Activated gamma-delta T cell treated with Interleukin-2 at 50 U/mL for 16 hours (primary cell): ENCODE results near the gene MRPL54.

Experiments used
- DNase-seq: peaks from one replicate; pipeline ENCODE4 v3.0.0-alpha.2; 2020

MRPL54 gene

DNA sequence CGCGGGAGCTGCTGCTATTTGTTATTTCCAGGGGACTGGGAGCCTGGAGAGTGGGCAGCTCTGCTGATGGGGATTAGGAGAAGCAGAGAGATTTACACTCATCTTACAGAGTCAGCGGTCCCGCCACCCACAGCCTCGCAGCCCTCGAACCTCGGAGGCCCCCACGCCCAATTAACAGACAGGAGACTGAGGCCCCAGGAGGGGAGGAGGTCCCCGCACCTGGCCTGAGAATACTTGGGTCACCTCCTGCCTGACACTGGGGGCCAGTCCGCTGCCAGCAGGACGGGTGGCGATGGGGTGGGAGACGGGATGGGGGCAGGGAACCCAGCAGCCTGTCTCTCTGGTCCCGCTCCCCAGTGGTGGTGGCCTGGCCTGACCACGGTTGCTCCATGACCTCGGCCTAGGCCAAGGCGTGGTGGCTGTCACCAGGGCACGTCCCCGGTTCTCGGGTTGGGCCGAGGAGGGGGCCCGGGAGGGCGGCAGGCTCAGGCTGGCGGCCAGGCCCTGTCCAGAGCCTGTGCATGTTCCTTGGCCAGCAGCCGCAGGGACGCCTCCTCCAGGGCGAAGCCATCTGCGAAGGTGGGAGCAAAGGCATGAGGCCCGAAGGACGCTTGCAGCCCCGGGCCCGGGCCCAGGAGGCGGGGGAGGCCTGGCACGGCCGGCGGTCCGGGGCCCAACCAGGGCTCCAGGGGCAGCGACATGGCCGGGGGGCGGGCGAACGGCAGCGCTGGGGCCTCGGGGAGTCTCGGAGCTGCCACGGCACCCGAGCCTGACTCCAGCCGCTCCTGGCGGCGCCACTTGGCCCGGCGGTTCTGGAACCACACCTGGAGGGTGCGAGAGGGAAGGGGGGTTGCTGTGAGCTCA is 7.9 kb downstream of the MRPL54 start:
- no peak for DNase-seq

DNA sequence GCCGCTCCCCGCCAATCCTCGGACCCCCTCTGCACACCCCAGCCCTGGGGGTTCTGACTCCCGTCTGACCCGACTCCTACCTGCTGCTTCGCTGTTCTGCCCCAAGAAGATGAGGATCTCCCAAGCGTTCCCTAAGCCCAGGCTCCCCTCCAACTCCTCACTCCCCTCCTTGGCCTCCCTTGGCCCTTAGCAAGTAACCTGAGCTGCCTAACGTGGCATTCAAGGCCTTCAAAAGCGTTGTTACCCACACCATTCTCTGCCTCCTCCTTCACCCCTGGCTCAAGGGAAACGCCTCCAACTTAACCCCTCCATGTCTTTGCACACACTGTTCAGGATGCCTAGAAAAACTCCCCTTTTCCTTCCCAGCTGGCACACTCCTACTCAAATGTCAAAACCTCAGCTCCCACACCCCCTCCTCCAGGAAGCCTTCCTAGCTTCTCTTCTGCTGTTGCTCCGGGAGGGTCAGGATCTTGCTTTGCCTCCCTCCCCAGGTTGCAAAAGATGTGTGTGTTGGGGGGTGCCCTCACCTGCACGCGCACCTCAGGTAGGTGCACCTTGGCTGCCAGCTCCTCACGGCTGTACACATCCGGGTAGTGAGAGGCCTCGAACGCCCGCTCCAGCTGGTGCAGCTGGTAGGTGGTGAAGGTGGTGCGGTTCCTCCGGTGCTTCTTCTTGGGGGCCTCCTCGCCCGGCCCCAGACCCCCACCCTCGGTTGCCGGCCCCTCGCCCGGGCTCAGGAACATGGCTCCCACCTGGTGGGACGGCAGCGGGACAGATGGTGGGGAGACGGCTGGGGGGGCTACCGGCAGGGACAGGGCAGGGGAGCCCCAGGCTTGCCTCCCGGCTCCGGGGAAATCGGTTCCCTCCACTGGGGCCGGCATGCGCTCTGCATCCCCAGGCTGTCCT is 8.8 kb downstream of the MRPL54 start:
- DNase-seq, result no peak

DNA sequence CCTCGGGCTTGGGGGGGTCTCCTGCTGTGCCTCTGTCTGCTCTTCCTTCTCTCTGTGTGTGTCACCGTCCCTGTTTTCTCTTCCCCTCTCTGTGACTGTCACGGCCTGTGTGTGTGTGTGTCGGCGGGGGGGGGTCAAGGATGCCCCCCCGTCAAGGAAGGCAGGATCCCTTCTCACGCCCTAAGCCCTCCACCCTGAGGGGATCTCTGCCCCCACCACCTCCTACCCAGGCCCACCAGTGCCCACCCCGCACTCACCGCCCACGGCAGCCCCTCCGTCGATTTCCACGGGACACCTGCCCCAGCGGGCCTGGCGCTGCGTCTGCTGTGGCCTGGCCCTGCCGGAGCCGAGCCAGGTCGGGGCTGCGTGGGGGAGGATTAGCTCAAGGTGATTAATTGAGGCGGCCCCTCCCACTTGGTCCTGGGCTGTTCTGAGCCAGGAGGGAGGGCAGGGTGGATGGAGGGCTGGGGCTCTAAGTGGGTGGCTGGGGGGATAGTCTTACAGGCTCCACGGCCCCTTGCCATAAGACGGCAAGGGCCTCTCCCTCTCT is 9.5 kb downstream of the MRPL54 start, which contains the start of gene RAX2:
TSS of gene RAX2 (minus strand) at position 323 of the 550 bp plus-strand sequence. CDS start 486 bp downstream, outside the sequence.
- DNase-seq, result no peak

DNA sequence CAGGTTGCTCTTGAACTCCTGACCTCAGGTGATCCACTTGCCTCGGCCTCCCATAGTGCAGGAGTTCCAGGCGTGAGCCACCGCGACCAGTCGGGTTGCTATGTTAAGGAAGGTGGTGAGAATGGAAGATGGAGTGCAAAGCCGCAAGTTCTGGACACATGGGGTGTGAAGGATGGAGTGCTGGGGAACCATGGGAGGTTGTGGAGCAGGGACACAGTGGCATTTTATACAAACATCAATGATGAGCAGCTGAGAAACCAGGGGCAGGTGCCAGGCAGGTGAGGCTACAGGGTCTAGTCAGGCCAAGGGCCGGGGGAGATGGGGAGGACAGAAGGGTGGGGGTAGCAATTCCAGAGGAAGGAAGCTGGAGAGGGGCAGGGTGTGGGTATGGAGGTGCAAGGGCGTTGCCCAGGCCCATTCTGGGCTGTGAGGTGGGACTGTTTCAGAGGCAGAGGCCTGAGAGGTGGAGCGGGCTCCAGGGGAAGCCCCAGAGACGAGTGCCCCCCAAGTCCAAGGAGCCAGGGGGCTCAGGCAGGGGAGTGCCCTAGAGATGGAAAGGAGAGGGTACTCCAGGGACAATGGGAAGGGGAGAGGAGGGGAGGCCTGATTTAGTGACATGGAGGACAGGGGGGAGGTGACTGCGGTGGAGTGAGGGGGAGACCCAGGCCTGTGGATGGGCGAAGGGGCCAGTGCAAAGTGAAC is 11.5 kb downstream of the MRPL54 start:
- no peak for DNase-seq

DNA sequence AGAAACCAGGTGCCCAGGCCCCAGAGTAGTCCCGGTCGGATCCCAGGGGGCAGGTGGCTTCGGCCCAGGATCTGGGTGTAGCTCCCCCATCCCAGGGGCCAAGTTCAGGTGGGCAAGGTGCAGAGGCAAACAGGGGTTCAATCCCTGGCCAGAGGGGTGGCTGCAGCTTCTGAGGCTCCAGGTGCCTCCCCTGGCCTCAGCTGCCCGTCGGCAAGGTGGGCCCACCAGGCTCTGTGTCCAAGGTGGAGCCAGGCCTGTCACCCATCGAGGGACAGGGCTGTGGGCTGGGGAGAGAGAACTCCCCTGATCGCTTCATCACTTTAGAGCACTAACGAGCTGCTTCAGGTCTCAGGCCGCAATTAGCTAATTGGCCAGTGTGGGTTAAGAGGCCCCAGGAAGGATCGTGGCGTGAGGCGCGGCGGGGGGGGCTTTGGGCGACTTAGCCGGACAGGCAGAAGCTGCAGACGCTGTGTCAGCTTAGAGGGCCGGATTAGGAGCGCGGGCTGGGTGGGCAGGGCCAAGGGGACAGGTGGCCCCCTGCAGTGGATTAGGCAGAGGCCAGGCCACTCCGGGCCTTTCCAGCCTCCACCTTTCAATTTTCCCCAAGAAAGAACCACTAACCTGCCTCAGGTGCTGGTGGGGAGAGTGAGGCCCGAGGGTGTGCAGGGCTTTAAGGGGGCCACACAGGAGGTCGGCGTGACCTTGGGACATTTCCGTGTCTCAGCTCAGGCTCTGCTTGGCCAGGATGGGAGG is 12.3 kb downstream of the MRPL54 start:
- no peak for DNase-seq

DNA sequence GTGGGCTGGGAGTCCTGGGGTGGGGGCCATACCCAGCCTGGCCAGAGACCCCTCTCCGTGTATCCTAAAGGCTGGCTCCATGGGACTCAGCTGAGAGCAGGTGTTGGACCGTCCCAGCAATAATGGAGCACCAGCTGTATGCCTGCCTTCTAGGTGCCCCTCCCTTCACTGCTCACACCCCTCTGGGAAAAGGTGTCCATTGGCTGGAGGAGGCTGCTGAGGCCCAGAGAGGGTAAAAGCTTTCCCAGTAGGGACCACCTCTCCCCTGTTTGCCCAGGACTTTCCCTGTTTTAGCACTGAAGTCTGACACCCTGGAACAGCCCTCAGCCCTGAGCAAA is 12.9 kb downstream of the MRPL54 start:
- DNase-seq, result no peak

DNA sequence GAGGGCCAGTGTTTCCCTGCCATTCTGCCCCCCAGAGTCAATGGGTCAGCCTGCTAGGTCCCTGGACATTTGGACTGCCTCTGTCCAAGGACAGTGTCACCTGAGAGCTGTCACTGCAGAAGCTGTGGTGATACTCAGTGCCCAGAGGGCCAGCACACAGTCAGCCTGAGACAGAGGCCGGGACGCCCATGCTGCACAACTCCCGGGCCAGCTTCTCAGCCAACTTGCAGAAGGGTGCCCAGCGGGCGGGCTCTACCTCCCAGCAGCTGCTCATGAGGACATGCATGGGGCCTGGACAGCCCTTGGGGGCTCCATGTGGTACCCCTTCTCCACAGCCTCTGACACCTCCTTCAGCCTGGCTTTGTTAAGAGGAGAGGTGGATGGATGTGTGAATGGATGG is 13.3 kb downstream of the MRPL54 start:
- DNase-seq, result no peak

DNA sequence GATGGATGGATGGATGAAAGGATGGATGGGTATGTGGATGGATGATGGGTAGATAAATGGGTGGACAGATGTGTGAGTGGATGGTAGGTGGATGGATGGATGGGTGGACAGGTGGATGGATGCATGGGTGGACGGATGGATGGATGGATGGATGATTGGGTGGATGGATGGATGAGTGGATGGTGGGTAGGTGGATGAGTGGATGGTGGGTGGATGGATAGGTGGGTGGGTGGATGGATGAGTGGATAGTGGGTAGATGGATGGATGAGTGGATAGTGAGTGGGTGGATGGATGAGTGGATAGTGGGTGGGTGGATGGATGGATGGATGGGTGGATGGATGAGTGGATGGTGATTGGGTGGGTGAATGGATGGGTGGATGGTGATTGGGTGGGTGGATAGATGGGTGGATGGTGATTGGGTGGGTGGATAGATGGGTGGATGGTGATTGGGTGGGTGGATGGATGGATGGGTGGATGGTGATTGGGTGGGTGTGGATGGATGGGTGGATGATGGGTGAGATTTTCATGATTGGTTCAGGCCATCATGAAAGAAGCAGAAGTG is 14.1 kb downstream of the MRPL54 start:
- DNase-seq, result no peak

DNA sequence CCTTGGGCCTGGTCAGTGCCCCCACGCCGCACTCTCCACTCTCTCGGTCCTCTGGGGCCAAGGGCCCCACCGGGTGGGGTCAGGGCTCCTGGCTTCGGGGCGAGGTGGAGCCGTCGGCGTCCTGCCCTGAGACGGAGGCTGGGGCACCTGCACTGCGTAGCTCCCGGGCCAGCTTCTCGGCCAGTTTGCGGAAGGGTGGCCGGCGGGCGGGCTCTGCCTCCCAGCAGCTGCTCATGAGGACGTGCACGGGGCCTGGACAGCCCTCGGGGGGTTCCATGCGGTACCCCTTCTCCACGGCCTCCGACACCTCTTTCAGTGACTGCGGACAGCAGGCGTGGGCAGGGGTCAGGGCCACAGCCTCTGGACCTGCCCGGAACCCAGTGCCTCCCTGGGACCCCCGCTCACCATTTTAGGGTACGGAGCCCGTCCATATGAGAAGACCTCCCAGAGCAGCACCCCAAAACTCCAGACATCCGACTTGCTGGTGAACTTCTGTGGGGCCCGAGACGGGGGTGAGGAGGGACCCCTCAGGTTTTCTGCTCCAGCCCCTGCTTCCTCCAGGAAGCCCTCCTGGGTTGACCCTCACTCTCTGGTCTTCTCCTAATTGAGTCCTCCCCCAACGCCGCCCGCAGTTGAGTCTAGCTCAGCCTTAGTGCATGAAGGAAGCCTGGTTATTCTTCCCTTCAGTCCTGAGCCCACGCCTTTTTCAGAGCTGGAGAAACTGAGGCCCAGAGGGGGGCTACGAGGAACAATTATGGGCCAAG is 15.8 kb downstream of the MRPL54 start:
- no peak for DNase-seq

DNA sequence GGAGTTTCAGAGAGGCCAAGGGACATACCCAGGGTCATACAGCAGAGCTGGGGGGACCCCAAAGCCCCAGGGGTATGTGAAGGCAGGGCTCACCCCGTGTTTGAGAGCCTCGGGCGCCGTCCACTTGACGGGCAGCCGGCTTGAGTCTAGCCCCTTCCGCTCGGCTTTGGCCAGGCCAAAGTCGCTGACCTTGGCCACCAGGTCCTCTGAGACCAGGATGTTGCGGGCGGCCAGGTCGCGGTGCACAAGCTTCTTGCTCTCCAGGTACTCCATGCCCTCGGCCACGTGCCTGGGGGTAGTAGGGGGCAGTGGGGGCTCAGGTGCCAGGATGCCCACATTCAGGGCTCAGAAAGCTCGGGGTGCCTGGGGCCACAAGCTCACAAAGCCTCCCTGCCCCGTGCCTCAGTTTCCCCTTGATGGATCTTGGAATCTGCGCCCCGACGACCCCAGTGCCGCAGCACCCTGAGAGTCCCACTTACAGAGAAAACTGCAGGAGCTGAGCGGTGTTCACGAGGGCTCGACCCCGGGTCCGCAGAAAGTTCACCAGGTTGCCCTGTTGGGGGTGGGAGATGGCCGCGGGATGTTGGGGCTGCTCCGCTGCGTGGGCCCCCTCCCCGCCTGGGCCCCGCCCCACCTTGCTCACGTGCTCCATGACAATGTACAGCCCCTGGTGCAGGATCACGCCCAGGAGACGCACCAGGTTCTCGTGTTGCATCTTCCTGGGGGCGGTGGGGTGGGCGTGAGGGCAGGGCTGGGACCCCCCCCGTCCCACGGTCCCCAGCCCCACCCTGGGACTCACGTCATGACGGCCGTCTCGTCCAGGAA is 16.6 kb downstream of the MRPL54 start:
- no peak for DNase-seq

DNA sequence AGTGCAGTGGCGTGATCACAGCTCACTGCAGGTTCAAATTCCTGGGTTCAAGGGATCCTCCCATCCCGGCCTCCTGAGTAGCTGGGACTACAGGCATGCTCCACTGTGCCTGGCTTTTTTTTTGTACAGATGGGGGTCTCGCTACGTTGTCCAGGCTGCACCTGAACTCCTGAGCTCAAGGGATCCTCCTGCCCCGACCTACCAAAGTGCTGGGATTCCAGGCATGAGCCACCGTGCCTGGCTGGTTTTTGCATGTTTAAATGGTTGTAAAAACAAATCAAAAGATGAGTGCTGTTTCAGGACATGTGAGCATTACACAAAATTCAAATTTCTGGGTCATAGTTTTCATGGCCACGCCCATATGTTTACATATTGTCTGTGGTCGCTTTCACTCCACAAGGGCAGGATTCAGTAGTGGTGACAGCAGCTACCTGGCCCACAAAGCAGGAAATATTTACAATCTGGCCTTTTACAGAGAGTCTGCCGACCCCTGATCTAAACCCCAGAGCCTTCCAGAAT is 18.4 kb downstream of the MRPL54 start:
- no peak for DNase-seq

DNA sequence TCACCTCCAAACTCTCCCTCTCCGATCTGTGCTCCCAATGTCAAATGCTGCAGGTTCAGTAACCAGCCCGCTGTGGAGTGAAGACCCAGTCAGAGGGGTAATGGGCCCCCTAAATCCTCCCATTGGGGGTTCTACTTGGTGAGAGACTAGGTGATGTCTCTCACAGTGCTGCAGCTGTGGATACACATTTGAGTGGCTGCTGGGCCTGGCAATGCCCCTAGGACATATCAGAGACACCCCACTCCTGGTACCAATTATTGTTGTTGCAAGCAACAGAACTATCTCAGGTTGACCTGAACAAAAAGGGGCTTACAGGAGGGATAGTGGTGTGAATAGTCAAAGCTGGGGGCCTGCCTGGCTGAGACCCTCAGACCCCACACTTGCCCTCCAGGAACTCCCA is 19.1 kb downstream of the MRPL54 start:
- no peak for DNase-seq

DNA sequence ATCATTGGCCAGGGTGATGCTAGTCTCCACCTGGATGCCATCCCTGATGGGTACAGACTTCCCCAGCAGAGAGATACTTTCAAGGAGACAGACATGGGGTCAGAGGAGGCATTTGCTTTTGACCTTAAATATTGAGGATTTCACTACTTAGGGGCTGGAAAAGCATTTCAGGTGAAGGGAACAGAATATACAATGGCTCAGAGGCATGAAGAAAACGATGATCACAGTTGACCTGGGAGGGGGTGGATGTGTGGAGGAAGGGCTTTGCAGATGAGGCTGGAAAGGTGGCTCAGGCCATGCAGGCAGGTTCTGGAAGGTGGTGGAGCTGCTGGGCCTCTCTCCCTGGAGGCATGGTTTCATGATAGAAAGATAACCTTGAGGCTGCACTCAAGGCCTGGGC is 19.8 kb downstream of the MRPL54 start:
- no peak for DNase-seq

DNA sequence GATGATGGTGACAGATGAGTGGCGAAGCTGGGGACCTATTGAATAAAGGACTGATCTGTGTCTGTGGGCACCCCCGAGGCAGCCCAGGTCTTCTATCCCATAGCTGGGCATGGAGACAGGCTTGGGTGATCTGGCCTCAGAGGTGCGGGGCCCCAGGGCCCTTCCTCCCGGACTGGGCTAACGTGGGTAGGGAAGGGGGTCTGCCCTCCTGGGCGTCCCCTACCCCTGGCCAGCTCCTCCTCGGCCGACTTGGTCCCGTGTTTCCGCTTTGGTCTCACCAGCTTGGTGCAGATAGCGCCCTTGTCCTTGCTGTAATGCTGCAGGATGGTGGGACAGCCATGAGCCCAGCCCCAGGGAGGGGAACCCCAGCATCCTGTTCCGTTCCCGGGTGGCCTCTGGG is 20.4 kb downstream of the MRPL54 start:
- no peak for DNase-seq

DNA sequence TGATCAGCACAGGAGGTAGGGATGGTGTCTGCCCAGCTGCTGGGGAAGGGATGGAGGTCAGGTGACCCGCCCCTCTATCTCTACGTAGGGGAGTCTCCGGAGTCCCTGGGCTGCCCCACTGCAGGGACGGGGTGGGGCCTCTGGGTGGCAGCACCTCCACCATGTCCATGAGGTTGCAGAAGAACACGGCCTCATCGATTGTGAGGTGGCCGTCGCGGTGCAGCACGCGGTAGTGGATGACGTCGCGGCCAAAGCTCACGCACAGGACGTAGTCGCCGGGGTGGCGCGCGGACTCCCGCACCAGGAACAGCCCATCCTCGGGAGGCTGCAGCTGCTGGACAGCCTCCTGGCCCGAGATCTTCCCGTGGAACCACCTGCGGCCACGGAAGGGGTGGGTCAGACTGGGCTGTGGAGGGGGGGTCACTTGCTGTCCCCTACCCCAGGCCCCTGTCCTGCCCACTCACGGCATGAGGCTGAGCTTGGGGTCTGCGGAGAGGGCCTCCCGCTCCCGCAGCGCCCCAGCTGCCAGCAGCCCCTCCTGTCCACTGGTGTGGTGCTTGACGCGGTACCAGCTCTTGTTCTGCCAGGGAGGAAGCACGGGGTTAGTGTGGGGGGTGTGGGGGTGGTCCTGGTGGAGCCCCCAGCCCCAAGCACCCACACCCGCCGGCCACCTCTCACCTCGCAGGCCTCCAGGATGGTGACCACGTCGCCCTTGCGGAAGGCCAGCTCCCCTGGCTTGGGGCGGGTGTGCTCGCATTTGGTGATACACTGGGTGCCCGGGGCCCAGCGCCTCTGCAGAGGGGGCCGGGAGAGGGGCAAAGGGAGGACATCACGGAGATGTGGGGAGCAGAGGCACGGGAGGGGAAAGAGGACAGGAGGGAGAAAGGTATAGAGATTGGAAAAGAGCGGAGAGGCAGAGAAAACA is 21.4 kb downstream of the MRPL54 start:
- peak; percentile 59 for DNase-seq

DNA sequence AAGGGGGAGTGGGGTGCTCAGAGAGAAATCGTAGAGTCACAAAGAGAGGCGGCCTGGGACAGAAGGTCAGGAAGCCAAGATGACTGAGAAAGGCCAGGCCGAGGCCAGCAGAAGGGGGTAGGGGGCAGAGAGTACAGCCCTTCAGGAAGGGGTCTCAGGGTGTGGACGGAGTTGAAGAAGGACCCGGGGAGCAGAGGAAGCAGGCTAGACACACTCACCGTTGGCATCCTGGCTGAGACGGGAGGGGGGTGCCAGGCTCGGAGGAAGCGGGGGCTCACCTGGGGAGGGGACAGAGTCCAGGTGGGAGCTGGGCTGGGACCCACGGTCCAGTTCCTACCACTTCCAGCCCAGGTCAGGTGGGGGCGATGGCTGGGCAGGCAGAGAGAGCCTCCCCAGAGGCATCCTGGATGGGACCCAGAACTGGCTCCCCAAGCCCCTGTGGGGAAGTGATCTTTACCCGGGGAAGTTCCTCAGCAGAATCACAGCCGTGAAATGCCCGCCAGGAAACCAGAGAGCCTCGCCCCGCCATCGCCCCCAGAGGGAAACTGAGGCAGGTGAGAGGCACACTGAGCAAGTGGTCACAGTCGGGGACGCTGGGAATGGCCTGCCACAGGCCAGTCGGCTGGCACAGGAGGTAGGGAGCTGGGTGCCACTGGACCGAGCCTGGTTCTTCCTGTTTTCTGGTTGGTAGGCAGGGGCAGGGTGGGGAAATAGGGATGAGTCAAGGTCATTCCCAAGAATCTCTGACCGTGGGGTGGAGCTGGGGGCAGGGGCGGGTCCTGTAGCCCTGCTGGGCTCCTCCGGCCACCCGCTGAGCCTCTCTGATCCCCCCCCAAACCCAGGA is 22.3 kb downstream of the MRPL54 start:
- no peak for DNase-seq

DNA sequence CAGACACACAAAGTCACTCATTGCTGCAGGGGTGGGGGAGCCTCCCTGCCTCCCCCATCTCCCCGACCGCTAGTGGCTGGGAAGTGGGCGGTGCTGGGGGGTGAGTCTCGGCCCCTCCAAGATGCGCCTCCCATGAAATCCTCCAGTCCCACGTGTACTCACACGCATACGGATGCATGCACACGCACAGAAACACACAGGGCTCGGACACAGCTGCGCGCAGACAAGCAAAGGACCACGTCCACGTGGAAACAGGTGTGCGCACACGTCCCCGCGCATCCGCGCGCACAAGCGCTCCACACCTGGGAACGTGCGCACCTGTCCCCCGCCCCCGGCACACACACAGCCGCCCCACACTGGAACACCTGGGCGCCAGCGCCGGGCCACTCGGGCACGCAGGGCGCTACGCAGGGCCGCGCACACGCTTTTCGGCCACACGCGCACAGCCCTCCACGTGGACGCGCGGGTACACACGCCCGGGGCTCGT is 23.0 kb downstream of the MRPL54 start:
- no peak for DNase-seq
